ENCODE measurements around the gene IRX3.

GRCh38 chr16:54240271-54241129 lies 46.1 kb downstream of the IRX3 start:
- TF ChIP-seq CTCF (IDR thresholded peaks at IDR 0.05; ENCODE audit: low read length) (no peak), EZH2phosphoT487 (IDR thresholded peaks at IDR 0.05; ENCODE audit: low read length) (no peak), EZH2 (optimal IDR thresholded peaks at IDR 0.05; ENCODE audit: low read depth, low read length) (no peak)
